CD14-positive monocyte (primary cell): ENCODE results near the gene SLC35A5. TPM values are rescaled to one million over a fixed set of nuclear protein-coding genes. Genes with fewer than 3 reads are reported as not detected.
A peak's percentile ranks its signal among the peaks of the same experiment; 100 is the strongest.

Experiments
- DNase-seq, 3 donors: peaks; one replicate each; pipeline ENCODE4 v3.0.0-alpha.2; 2011 to 2022
- H2AFZ ChIP-seq: 2 replicates; pipeline ENCODE4 v1.6.0; 2012; ENCODE audit warnings: mild to moderate bottlenecking, low read depth, low read length, inconsistent platforms; ENCODE audit not compliant: insufficient read depth, poor library complexity, severe bottlenecking
- H3K27ac ChIP-seq, 2 donors: 1 replicate in 1 of 2; 2 replicates in 1 of 2; pipeline ENCODE4 v1.5.1; 2012 to 2013; ENCODE audit warnings: low read length in 2 of 2, control low read depth in 1 of 2, inconsistent platforms in 1 of 2, low read depth in 1 of 2, mild to moderate bottlenecking in 1 of 2
- H3K27me3 ChIP-seq, 2 donors: one replicate each; pipeline versions ENCODE4 v1.6.0 to v1.6.1; 2011 to 2013; ENCODE audit warnings: low read length in 2 of 2; ENCODE audit not compliant: control insufficient read depth in 2 of 2, insufficient read depth in 2 of 2
- H3K36me3 ChIP-seq, 2 donors: replicated peaks in 1 of 2; 1 replicate in 1 of 2; 2 replicates in 1 of 2; pipeline versions ENCODE4 v1.5.1 to v1.6.1; 2012 to 2013; ENCODE audit warnings: low read length in 2 of 2, control low read depth in 1 of 2, inconsistent platforms in 1 of 2, mild to moderate bottlenecking in 1 of 2; ENCODE audit not compliant: insufficient read depth in 2 of 2, control insufficient read depth in 1 of 2
- H3K4me1 ChIP-seq, 2 donors: 1 replicate in 1 of 2; 2 replicates in 1 of 2; pipeline versions ENCODE4 v1.5.1 to v1.6.1; 2012 to 2013; ENCODE audit warnings: low read length in 2 of 2, control low read depth in 1 of 2, inconsistent platforms in 1 of 2, mild to moderate bottlenecking in 1 of 2, moderate library complexity in 1 of 2; ENCODE audit not compliant: insufficient read depth in 2 of 2, control insufficient read depth in 1 of 2
- H3K4me2 ChIP-seq: replicated peaks from 2 replicates; pipeline ENCODE3; 2012; ENCODE audit warnings: low read length, moderate library complexity, mild to moderate bottlenecking; ENCODE audit not compliant: poor library complexity, severe bottlenecking; ENCODE audit errors: extremely low read depth
- H3K4me3 ChIP-seq, 3 experiments: fragments of 200-600 bp in 1 of 3; sonication (generic) in 1 of 3; replicated peaks in 1 of 3; 1 replicate in 2 of 3; 2 replicates in 1 of 3; pipeline ENCODE4 v1.5.1; 2011 to 2013; ENCODE audit warnings: low read length in 3 of 3, mild to moderate bottlenecking in 3 of 3, control low read depth in 2 of 3, low read depth in 2 of 3, inconsistent platforms in 1 of 3, moderate library complexity in 1 of 3
- H3K79me2 ChIP-seq: 2 replicates; pipeline ENCODE4 v1.6.0; 2012; ENCODE audit warnings: mild to moderate bottlenecking, control low read depth, inconsistent platforms, low read length, moderate library complexity; ENCODE audit not compliant: insufficient read depth
- H3K9ac ChIP-seq: 2 replicates; pipeline ENCODE4 v1.6.0; 2017; ENCODE audit warnings: low read length, mild to moderate bottlenecking; ENCODE audit not compliant: insufficient read depth, poor library complexity, severe bottlenecking
- H3K9me3 ChIP-seq, 2 donors: replicated peaks in 1 of 2; 1 replicate in 1 of 2; 2 replicates in 1 of 2; pipeline versions ENCODE4 v1.5.1 to v1.6.1; 2012 to 2013; ENCODE audit warnings: low read length in 2 of 2, control low read depth in 1 of 2; ENCODE audit not compliant: control insufficient read depth in 1 of 2, insufficient read depth in 1 of 2
- H4K20me1 ChIP-seq: 2 replicates; pipeline ENCODE4 v1.6.0; 2012; ENCODE audit warnings: mild to moderate bottlenecking, low read length, control low read depth, moderate library complexity; ENCODE audit not compliant: insufficient read depth
- H3K27ac Mint-ChIP-seq, 7 donors: one replicate each; pipeline ENCODE4 v1.8.0; 2020; ENCODE audit warnings: mild to moderate bottlenecking in 7 of 7, mixed read lengths in 7 of 7, moderate library complexity in 6 of 7, inconsistent platforms in 2 of 7
- H3K27me3 Mint-ChIP-seq, 3 donors: one replicate each; pipeline ENCODE4 v1.8.0; 2021 to 2022; ENCODE audit warnings: low read depth in 3 of 3, mild to moderate bottlenecking in 3 of 3, mixed read lengths in 3 of 3, moderate library complexity in 3 of 3, inconsistent platforms in 1 of 3
- H3K36me3 Mint-ChIP-seq, 2 donors: one replicate each; pipeline ENCODE4 v1.8.0; 2020; ENCODE audit warnings: mixed read lengths in 2 of 2, inconsistent platforms in 1 of 2, mild to moderate bottlenecking in 1 of 2
- H3K4me1 Mint-ChIP-seq: one replicate; pipeline ENCODE4 v1.8.0; 2020; ENCODE audit warnings: mild to moderate bottlenecking, mixed read lengths
- H3K4me3 Mint-ChIP-seq, 2 donors: one replicate each; pipeline ENCODE4 v1.8.0; 2020; ENCODE audit warnings: mild to moderate bottlenecking in 2 of 2, mixed read lengths in 2 of 2, moderate library complexity in 1 of 2
- H3K9me3 Mint-ChIP-seq, 7 donors: one replicate each; pipeline ENCODE4 v1.8.0; 2020 to 2022; ENCODE audit warnings: mixed read lengths in 7 of 7, mild to moderate bottlenecking in 6 of 7, moderate library complexity in 6 of 7, inconsistent platforms in 2 of 7
- WGBS: methylation state at CpG from one replicate; pipeline ENCODE4 v1.1.5; 2013; ENCODE audit warnings: missing lambda C conversion rate; ENCODE audit not compliant: insufficient coverage; 5-methylcytosine and 5-hydroxymethylcytosine counted together
- intact Hi-C, 2 donors: fragments of 100-400 bp; cut with micrococcal nuclease; formaldehyde crosslinking; loops; one replicate each; pipeline versions ENCODE4 v1.15.0 to v1.15.1; 2023
- polyA plus RNA-seq, 3 donors: library from polyadenylated mRNA; depleted of rRNA in 1 of 3; unstranded in 2 of 3; stranded (reverse) in 1 of 3; fragments of 300-500 nt in 2 of 3; fragments of >200 nt in 1 of 3; fragmentation: Illumina TruSeq in 2 of 3; gene quantifications; 1 replicate in 2 of 3; 2 replicates in 1 of 3; pipeline ENCODE4 v1.2.3, GENCODE V29; 2012 to 2021
- TF ChIP-seq, protein P1 (sequence below): fragments of 200-600 bp; IDR thresholded peaks from one replicate; pipeline ENCODE4 v1.8.0; 2022; ENCODE audit warnings: antibody characterized with exemption, mild to moderate bottlenecking

The SLC35A5 gene
- polyA plus RNA-seq, 3 donors, result 16.8 to 74.1 (median 61.3) TPM

DNA sequence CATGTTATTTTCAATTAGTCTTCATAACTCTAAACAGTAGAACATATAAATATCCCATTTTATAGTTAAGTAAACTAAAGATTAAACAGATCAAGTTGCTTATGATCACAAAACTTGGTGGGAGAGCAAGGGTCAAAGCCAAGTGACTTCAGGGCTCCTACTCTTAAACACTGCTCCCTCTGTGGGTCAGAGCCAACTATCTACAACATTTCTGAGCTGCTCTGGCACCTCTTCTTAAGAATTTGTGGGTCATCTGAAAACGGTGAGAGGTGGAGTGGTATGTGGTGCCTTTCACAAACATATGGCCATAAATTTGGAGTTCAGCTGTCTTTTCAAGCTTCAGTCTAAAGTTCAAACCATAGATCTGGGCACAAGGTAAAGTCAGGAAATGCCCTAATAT lies 11.0 kb upstream of the SLC35A5 start:
- no peak overlapping the region for H2AFZ ChIP-seq
- H3K4me2 ChIP-seq, result no peak overlapping the region
- H3K4me1 ChIP-seq, result peaks cover 28 to 34% of the 10 kb centered on the region in 2 donors
- H3K27me3 ChIP-seq, result no peaks in the 10 kb centered on the region
- peaks cover 55 to 74% of the 10 kb centered on the region in 2 donors for H3K36me3 ChIP-seq
- intact Hi-C loops, result no loop called here
- TF ChIP-seq, protein P1, sequence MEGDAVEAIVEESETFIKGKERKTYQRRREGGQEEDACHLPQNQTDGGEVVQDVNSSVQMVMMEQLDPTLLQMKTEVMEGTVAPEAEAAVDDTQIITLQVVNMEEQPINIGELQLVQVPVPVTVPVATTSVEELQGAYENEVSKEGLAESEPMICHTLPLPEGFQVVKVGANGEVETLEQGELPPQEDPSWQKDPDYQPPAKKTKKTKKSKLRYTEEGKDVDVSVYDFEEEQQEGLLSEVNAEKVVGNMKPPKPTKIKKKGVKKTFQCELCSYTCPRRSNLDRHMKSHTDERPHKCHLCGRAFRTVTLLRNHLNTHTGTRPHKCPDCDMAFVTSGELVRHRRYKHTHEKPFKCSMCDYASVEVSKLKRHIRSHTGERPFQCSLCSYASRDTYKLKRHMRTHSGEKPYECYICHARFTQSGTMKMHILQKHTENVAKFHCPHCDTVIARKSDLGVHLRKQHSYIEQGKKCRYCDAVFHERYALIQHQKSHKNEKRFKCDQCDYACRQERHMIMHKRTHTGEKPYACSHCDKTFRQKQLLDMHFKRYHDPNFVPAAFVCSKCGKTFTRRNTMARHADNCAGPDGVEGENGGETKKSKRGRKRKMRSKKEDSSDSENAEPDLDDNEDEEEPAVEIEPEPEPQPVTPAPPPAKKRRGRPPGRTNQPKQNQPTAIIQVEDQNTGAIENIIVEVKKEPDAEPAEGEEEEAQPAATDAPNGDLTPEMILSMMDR, result no peak
- peaks cover 94% of the 10 kb centered on the region for H4K20me1 ChIP-seq
- Mint-ChIP-seq H3K27me3 (no peaks in the 10 kb centered on the region), H3K9me3 (no peaks in the 10 kb centered on the region), H3K4me3 (no peak overlapping the region), H3K4me1 (peaks cover 32% of the 10 kb centered on the region), H3K27ac (peak overlapping the region in 2 of 7 donors; percentile 61 to 70), H3K36me3 (peaks cover 50 to 53% of the 10 kb centered on the region in 2 donors)
- H3K9me3 ChIP-seq, result no peaks in the 10 kb centered on the region
- no peak overlapping the region for H3K4me3 ChIP-seq
- H3K79me2 ChIP-seq, result peaks cover 100% of the 10 kb centered on the region
- peak overlapping the region in 1 of 2 donors; percentile 37 for H3K27ac ChIP-seq
- H3K9ac ChIP-seq, result no peak overlapping the region
- no peak for DNase-seq
- WGBS, result no CpG with 5 or more reads among the region's 1 CpG

DNA sequence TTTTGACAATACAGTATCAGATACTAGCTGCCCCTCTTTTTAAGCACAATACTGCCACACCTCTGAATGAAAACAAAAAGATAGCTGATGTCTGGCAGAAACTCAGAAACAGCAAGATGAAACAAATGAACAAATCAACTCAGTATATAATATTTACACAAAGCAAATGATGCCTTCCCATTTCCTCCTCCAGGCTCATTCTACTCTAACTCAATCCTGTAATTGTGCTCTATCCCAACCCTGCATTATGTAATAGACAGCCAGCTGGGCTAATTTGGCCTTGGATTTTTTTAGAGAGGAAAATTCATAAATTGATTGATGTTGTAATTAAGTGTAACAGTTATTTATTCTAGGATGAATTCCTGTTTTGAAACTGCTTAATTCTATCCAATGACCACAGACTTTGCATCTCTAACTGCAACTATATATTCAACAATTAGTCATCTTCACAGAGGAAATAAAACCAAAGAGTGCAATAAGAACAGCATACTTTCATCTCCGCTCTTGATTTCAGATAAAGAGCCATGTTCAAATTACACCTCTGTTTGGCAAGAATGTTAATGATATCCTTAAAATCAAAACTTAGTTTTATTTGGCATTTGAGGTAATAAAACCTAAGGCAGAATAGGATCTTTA lies 6.2 kb upstream of the SLC35A5 start:
- Histone ChIP-seq H3K4me3 (peak overlapping the region; percentile 18 to 69 (median 51)), H3K9ac (peak overlapping the region; percentile 33), H3K27me3 (no peaks in the 10 kb centered on the region), H3K9me3 (no peaks in the 10 kb centered on the region), H3K4me2 (peak overlapping the region; percentile 77), H4K20me1 (peaks cover 46% of the 10 kb centered on the region), H3K27ac (peak overlapping the region; percentile 67 to 74), H3K36me3 (peaks cover 13 to 26% of the 10 kb centered on the region in 2 donors), H2AFZ (peak overlapping the region; percentile 19), H3K79me2 (peaks cover 95% of the 10 kb centered on the region), H3K4me1 (peaks cover 60 to 76% of the 10 kb centered on the region in 2 donors)
- Mint-ChIP-seq H3K27me3 (no peaks in the 10 kb centered on the region), H3K4me1 (peaks cover 69% of the 10 kb centered on the region), H3K4me3 (peak overlapping the region; percentile 74 to 88), H3K27ac (peak overlapping the region; percentile 81 to 95 (median 91)), H3K36me3 (peaks cover 27 to 32% of the 10 kb centered on the region in 2 donors), H3K9me3 (no peaks in the 10 kb centered on the region)
- TF ChIP-seq, protein P1, result no peak
- DNase-seq, result peak in 2 of 3 donors; percentile 55 to 66
- no CpG with 5 or more reads among the region's 1 CpG for WGBS
- intact Hi-C loops, result no loop called here
